Brain microvascular endothelial cell (primary cell): ENCODE data around the gene MYADML2.

ENCODE experiments used
- DNase-seq: peaks from one replicate; pipeline ENCODE4 v3.0.0-alpha.2; 2020
- H3K27ac ChIP-seq: fragments of 250-450 bp; sonication (Bioruptor Pico); 2 replicates; pipeline ENCODE4 v1.5.1; 2020; ENCODE audit warnings: mild to moderate bottlenecking, moderate library complexity
- H3K27me3 ChIP-seq: fragments of 250-450 bp; sonication (Bioruptor Pico); replicated peaks from 2 replicates; pipeline ENCODE4 v1.5.1; 2020; ENCODE audit warnings: mild to moderate bottlenecking
- H3K36me3 ChIP-seq: fragments of 250-450 bp; sonication (Bioruptor Pico); replicated peaks from 2 replicates; pipeline ENCODE4 v1.5.1; 2020; ENCODE audit warnings: mild to moderate bottlenecking
- H3K4me3 ChIP-seq: 2 replicates; pipeline ENCODE4 v1.5.1; 2011; ENCODE audit warnings: low read depth, mild to moderate bottlenecking, control low read depth, low read length, moderate library complexity
- CTCF ChIP-seq: IDR thresholded peaks from 2 replicates; pipeline ENCODE4 v1.5.1; 2011; ENCODE audit warnings: low read depth, mild to moderate bottlenecking, moderate library complexity, low read length, control low read depth, inconsistent platforms; ENCODE audit errors: missing control alignments
- in situ Hi-C: cut with HindIII; loops from 2 replicates; pipeline ENCODE4 v1.10.0; 2017; ENCODE audit warnings: low sequenced_read_pairs, low pct_ligation_motif_present

Gene MYADML2

GRCh38 chr17:81913394-81914102 is 33.5 kb downstream of the MYADML2 start:
- Histone ChIP-seq H3K4me3 (no peak overlapping the region), H3K27ac (no peak overlapping the region), H3K36me3 (peaks cover 37% of the 10 kb centered on the region), H3K27me3 (no peaks in the 10 kb centered on the region)
- in situ Hi-C loops: no loop called here
- no peak for DNase-seq
- TF ChIP-seq CTCF: no peak

- Histone ChIP-seq H3K27ac (no peak overlapping the region), H3K27me3 (no peaks in the 10 kb centered on the region), H3K4me3 (no peak overlapping the region), H3K36me3 (peaks cover 37% of the 10 kb centered on the region)
- DNase-seq: no peak
- TF ChIP-seq CTCF: no peak
- in situ Hi-C loops: no loop called here
Observed at GRCh38 chr17:81912441-81913309, 34.4 kb downstream of the MYADML2 start.

GRCh38 chr17:81911969-81912368 is 35.1 kb downstream of the MYADML2 start:
- no peak for TF ChIP-seq CTCF
- peaks cover 37% of the 10 kb centered on the region for H3K36me3 ChIP-seq
- no peak for DNase-seq
- no peaks in the 10 kb centered on the region for H3K27me3 ChIP-seq
- no peak overlapping the region for H3K4me3 ChIP-seq
- in situ Hi-C loops: no loop called here
- no peak overlapping the region for H3K27ac ChIP-seq

- H3K36me3 ChIP-seq: peaks cover 37% of the 10 kb centered on the region
- no peaks in the 10 kb centered on the region for H3K27me3 ChIP-seq
- peak; percentile 62 for DNase-seq
- in situ Hi-C loops: no loop called here
- H3K27ac ChIP-seq: no peak within 1 kb of the TSS
- TF ChIP-seq CTCF: no peak
- peak within 1 kb of the TSS; percentile 74 for H3K4me3 ChIP-seq
Observed at GRCh38 chr17:81911277-81911961, 35.6 kb downstream of the MYADML2 start, which contains the start of gene PCYT2. PCYT2 (minus strand) TSS chr17:81911399; CDS start chr17:81911355, 44 bp downstream.

GRCh38 chr17:81910840-81911276 is 36.2 kb downstream of the MYADML2 start:
- no peak for DNase-seq
- no peak for TF ChIP-seq CTCF

More at GRCh38 chr17:81910840-81911276, 36.2 kb downstream of the MYADML2 start:
- Histone ChIP-seq H3K27me3 (no peaks in the 10 kb centered on the region), H3K36me3 (peaks cover 36% of the 10 kb centered on the region), H3K27ac (no peak overlapping the region), H3K4me3 (peak overlapping the region; percentile 74)
- in situ Hi-C loops: no loop called here
